HepG2 (cell line): Measurements from ENCODE around the gene DNPH1. TPM values are rescaled to one million over a fixed set of nuclear protein-coding genes. Genes with fewer than 3 reads are reported as not detected.

ENCODE experiments used
- GATA4 ChIP-seq: sonication (generic); IDR thresholded peaks from 2 replicates; pipeline ENCODE4 v1.6.1; 2016; ENCODE audit warnings: antibody characterized with exemption, low read depth, borderline replicate concordance
- GFI1 ChIP-seq: sonication (generic); formaldehyde crosslinking; IDR thresholded peaks from 2 replicates; pipeline ENCODE4 v1.5.0; 2020; ENCODE audit warnings: missing genetic modification reagents, mild to moderate bottlenecking, borderline replicate concordance
- GPN1 ChIP-seq: sonication (generic); formaldehyde crosslinking; IDR thresholded peaks from 2 replicates; pipeline ENCODE4 v1.5.1; 2020; ENCODE audit warnings: missing genetic modification reagents, borderline replicate concordance
- SIN3B ChIP-seq: fragments of 150-350 bp; IDR thresholded peaks from 2 replicates; pipeline ENCODE4 v1.6.1; 2014; ENCODE audit warnings: low read length
- THAP11 ChIP-seq: IDR thresholded peaks from 2 replicates; pipeline ENCODE4 v1.6.1; 2016; ENCODE audit warnings: missing biosample characterization, missing genetic modification reagents
- ZNF225 ChIP-seq: sonication (generic); formaldehyde crosslinking; IDR thresholded peaks from 2 replicates; pipeline ENCODE4 v1.4.0; 2020; ENCODE audit warnings: mild to moderate bottlenecking, missing genetic modification reagents
- ZNF33A ChIP-seq: sonication (generic); formaldehyde crosslinking; IDR thresholded peaks from 2 replicates; pipeline ENCODE4 v1.5.1; 2020; ENCODE audit warnings: missing genetic modification reagents, mild to moderate bottlenecking, moderate library complexity, borderline replicate concordance
- ZNF556 ChIP-seq: sonication (generic); formaldehyde crosslinking; IDR thresholded peaks from 2 replicates; pipeline ENCODE4 v1.4.0; 2020; ENCODE audit warnings: mild to moderate bottlenecking, missing genetic modification reagents, borderline replicate concordance
- ZNF891 ChIP-seq: sonication (generic); formaldehyde crosslinking; IDR thresholded peaks from 2 replicates; pipeline ENCODE4 v1.5.0; 2020; ENCODE audit warnings: mild to moderate bottlenecking, missing genetic modification reagents
- ZSCAN12 ChIP-seq: sonication (generic); formaldehyde crosslinking; IDR thresholded peaks from 2 replicates; pipeline ENCODE4 v1.9.0; 2021; ENCODE audit warnings: mild to moderate bottlenecking, missing genetic modification reagents
- polyA plus RNA-seq, 8 experiments: library from polyadenylated mRNA; depleted of rRNA in 3 of 8; stranded (reverse) in 7 of 8; unstranded in 1 of 8; fragments of >200 nt; fragmentation: Illumina TruSeq in 4 of 8; extraction: Trizol in 4 of 8; gene quantifications; 2 replicates each; pipeline versions ENCODE4 v1.2.1 to v1.2.3, GENCODE V29; 2011 to 2016; ENCODE audit warnings: low read depth in 4 of 8, missing spikeins in 1 of 8, mixed read lengths in 1 of 8; ENCODE audit not compliant: insufficient read depth in 1 of 8
- total RNA-seq, 5 experiments: library from RNA; depleted of rRNA; stranded (reverse); fragments of >200 nt; fragmentation: Illumina TruSeq; extraction: Trizol; gene quantifications; 2 replicates each; pipeline ENCODE4 v1.2.3, GENCODE V29; 2016; ENCODE audit warnings: low read depth in 1 of 5
- TF ChIP-seq, protein P1 (sequence below): sonication (generic); formaldehyde crosslinking; IDR thresholded peaks from 2 replicates; pipeline ENCODE4 v1.4.0; 2020; ENCODE audit warnings: mild to moderate bottlenecking, missing genetic modification reagents, borderline replicate concordance
- TF ChIP-seq, protein P2 (sequence below): IDR thresholded peaks from 2 replicates; pipeline ENCODE4 v1.6.1; 2016; ENCODE audit warnings: low read depth, control low read depth
- TF ChIP-seq, protein P3 (sequence below): sonication (generic); formaldehyde crosslinking; IDR thresholded peaks from 2 replicates; pipeline ENCODE4 v1.9.0; 2021; ENCODE audit warnings: missing genetic modification reagents, borderline replicate concordance
- TF ChIP-seq, protein P4 (sequence below): sonication (generic); formaldehyde crosslinking; IDR thresholded peaks from 2 replicates; pipeline ENCODE4 v1.4.0; 2020; ENCODE audit warnings: mild to moderate bottlenecking, low read depth, missing genetic modification reagents

Gene DNPH1
- total and polyA plus RNA-seq, 2 of the 13 experiments (the other 11 are each of a cell fraction or from before 2014, with no cell fraction given): 56.5 to 75.1 TPM

DNA sequence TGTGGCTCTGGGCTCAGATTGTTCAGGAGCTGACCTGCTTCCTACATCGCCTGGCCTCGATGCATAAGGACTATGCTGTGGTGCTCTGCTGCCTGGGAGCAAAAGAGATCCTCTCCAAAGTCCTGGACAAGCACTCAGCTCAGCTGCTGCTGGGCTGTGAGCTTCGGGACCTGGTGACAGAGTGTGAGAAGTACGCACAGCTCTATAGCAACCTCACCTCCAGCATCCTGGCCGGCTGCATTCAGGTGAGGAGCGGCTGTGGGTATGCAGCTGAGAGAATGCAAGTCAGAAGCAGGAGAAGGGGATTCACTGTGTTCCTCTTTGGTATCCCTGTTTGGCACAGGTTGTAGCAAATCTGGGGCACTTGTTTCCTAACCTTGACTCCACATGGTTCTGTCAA, 29.4 kb downstream of the DNPH1 start (continued):
- TF ChIP-seq, protein P1, sequence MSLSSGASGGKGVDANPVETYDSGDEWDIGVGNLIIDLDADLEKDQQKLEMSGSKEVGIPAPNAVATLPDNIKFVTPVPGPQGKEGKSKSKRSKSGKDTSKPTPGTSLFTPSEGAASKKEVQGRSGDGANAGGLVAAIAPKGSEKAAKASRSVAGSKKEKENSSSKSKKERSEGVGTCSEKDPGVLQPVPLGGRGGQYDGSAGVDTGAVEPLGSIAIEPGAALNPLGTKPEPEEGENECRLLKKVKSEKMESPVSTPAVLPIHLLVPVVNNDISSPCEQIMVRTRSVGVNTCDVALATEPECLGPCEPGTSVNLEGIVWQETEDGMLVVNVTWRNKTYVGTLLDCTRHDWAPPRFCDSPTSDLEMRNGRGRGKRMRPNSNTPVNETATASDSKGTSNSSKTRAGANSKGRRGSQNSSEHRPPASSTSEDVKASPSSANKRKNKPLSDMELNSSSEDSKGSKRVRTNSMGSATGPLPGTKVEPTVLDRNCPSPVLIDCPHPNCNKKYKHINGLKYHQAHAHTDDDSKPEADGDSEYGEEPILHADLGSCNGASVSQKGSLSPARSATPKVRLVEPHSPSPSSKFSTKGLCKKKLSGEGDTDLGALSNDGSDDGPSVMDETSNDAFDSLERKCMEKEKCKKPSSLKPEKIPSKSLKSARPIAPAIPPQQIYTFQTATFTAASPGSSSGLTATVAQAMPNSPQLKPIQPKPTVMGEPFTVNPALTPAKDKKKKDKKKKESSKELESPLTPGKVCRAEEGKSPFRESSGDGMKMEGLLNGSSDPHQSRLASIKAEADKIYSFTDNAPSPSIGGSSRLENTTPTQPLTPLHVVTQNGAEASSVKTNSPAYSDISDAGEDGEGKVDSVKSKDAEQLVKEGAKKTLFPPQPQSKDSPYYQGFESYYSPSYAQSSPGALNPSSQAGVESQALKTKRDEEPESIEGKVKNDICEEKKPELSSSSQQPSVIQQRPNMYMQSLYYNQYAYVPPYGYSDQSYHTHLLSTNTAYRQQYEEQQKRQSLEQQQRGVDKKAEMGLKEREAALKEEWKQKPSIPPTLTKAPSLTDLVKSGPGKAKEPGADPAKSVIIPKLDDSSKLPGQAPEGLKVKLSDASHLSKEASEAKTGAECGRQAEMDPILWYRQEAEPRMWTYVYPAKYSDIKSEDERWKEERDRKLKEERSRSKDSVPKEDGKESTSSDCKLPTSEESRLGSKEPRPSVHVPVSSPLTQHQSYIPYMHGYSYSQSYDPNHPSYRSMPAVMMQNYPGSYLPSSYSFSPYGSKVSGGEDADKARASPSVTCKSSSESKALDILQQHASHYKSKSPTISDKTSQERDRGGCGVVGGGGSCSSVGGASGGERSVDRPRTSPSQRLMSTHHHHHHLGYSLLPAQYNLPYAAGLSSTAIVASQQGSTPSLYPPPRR: no peak
- TF ChIP-seq, protein P2, sequence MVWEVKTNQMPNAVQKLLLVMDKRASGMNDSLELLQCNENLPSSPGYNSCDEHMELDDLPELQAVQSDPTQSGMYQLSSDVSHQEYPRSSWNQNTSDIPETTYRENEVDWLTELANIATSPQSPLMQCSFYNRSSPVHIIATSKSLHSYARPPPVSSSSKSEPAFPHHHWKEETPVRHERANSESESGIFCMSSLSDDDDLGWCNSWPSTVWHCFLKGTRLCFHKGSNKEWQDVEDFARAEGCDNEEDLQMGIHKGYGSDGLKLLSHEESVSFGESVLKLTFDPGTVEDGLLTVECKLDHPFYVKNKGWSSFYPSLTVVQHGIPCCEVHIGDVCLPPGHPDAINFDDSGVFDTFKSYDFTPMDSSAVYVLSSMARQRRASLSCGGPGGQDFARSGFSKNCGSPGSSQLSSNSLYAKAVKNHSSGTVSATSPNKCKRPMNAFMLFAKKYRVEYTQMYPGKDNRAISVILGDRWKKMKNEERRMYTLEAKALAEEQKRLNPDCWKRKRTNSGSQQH (CRISPR knock-in tag): no peak
- no peak for TF ChIP-seq ZSCAN12 (CRISPR knock-in tag)
- TF ChIP-seq ZNF556 (CRISPR knock-in tag): no peak
- no peak for TF ChIP-seq GFI1
- no peak for TF ChIP-seq SIN3B
- TF ChIP-seq, protein P3, sequence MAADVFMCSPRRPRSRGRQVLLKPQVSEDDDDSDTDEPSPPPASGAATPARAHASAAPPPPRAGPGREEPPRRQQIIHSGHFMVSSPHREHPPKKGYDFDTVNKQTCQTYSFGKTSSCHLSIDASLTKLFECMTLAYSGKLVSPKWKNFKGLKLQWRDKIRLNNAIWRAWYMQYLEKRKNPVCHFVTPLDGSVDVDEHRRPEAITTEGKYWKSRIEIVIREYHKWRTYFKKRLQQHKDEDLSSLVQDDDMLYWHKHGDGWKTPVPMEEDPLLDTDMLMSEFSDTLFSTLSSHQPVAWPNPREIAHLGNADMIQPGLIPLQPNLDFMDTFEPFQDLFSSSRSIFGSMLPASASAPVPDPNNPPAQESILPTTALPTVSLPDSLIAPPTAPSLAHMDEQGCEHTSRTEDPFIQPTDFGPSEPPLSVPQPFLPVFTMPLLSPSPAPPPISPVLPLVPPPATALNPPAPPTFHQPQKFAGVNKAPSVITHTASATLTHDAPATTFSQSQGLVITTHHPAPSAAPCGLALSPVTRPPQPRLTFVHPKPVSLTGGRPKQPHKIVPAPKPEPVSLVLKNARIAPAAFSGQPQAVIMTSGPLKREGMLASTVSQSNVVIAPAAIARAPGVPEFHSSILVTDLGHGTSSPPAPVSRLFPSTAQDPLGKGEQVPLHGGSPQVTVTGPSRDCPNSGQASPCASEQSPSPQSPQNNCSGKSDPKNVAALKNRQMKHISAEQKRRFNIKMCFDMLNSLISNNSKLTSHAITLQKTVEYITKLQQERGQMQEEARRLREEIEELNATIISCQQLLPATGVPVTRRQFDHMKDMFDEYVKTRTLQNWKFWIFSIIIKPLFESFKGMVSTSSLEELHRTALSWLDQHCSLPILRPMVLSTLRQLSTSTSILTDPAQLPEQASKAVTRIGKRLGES (CRISPR knock-in tag): no peak
- TF ChIP-seq, protein P4, sequence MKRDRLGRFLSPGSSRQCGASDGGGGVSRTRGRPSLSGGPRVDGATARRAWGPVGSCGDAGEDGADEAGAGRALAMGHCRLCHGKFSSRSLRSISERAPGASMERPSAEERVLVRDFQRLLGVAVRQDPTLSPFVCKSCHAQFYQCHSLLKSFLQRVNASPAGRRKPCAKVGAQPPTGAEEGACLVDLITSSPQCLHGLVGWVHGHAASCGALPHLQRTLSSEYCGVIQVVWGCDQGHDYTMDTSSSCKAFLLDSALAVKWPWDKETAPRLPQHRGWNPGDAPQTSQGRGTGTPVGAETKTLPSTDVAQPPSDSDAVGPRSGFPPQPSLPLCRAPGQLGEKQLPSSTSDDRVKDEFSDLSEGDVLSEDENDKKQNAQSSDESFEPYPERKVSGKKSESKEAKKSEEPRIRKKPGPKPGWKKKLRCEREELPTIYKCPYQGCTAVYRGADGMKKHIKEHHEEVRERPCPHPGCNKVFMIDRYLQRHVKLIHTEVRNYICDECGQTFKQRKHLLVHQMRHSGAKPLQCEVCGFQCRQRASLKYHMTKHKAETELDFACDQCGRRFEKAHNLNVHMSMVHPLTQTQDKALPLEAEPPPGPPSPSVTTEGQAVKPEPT (CRISPR knock-in tag): no peak
- no peak for TF ChIP-seq ZNF891 (CRISPR knock-in tag)
- no peak for TF ChIP-seq GPN1
- TF ChIP-seq GATA4: no peak
- no peak for TF ChIP-seq ZNF225
- no peak for TF ChIP-seq ZNF33A (CRISPR knock-in tag)
- no peak for TF ChIP-seq THAP11
